ENCODE measurements around the gene CCER1. TPM values are rescaled to one million over a fixed set of nuclear protein-coding genes. Genes with fewer than 3 reads are reported as not detected.

The CCER1 gene
- polyA plus RNA-seq, 1 of the 3 experiments (the other 2 are of a cell fraction): not detected

DNA sequence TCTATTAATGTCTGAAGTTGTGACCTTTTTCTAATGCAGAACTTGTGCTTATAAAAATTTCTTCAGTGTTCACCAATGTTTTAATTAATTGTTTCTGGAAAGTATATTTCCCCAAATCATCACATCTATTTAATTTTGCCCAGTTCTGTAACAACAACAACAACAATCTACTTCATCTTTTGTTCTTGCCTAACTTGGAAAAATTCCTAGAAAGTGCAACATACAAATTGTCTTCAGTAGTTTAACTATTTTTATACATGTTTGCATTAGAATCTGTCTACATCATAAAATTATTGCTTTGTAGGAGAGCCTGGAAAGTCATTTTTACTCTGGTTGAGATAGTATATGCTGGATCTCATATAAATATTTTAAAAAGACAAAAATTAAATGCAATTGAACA is 38.5 kb downstream of the CCER1 start:
- H2AFZ ChIP-seq (ENCODE audit: low read depth): no peak overlapping the region
- no peak for DNase-seq
- no peak overlapping the region for H3K4me2 ChIP-seq
- H3F3A ChIP-seq (replicated peaks; ENCODE audit: insufficient read depth): peaks cover 8% of the 10 kb centered on the region
- no peaks in the 10 kb centered on the region for H3K27me3 ChIP-seq (ENCODE audit: insufficient read depth)
- H4K20me1 ChIP-seq (ENCODE audit: insufficient read depth): no peaks in the 10 kb centered on the region
- H3K9me2 ChIP-seq: no peaks in the 10 kb centered on the region
- no peak overlapping the region for H3K4me3 ChIP-seq (ENCODE audit: low read depth in 2 of 2, low read length in 1 of 2)
- ChIA-PET CTCF (no interaction called here), POLR2A (no interaction called here)
- H3K27ac ChIP-seq (ENCODE audit: low read depth in 2 of 2, low read length in 1 of 2): no peak overlapping the region
- no peaks in the 10 kb centered on the region for H3K36me3 ChIP-seq (replicated peaks in 1 of 2; ENCODE audit: control insufficient read depth in 1 of 2, insufficient read depth in 2 of 2, low read length in 1 of 2)
- 0 out of 4 replicates have a peak, but pooled peaks cover 0 to 3% of the 10 kb centered on the region in 2 experiments for H3K4me1 ChIP-seq (ENCODE audit: control insufficient read depth in 1 of 2, insufficient read depth in 2 of 2, low read depth in 1 of 2, low read length in 1 of 2)
- H3K9ac ChIP-seq: no peak overlapping the region
- H3K79me2 ChIP-seq (ENCODE audit: insufficient read depth): no peaks in the 10 kb centered on the region
- H3K9me3 ChIP-seq: no peaks in the 10 kb centered on the region
- TF ChIP-seq SIN3A (IDR thresholded peaks at IDR 0.05; ENCODE audit: borderline replicate concordance, low read depth, low read length) (no peak), NFIC (IDR thresholded peaks at IDR 0.05; ENCODE audit: borderline replicate concordance) (no peak), SMC3 (IDR thresholded peaks at IDR 0.05; ENCODE audit: low read depth, low read length) (no peak)
- TF ChIP-seq, protein P1, sequence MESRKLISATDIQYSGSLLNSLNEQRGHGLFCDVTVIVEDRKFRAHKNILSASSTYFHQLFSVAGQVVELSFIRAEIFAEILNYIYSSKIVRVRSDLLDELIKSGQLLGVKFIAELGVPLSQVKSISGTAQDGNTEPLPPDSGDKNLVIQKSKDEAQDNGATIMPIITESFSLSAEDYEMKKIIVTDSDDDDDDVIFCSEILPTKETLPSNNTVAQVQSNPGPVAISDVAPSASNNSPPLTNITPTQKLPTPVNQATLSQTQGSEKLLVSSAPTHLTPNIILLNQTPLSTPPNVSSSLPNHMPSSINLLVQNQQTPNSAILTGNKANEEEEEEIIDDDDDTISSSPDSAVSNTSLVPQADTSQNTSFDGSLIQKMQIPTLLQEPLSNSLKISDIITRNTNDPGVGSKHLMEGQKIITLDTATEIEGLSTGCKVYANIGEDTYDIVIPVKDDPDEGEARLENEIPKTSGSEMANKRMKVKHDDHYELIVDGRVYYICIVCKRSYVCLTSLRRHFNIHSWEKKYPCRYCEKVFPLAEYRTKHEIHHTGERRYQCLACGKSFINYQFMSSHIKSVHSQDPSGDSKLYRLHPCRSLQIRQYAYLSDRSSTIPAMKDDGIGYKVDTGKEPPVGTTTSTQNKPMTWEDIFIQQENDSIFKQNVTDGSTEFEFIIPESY (IDR thresholded peaks at IDR 0.05; ENCODE audit: borderline replicate concordance, low read depth): no peak

DNA sequence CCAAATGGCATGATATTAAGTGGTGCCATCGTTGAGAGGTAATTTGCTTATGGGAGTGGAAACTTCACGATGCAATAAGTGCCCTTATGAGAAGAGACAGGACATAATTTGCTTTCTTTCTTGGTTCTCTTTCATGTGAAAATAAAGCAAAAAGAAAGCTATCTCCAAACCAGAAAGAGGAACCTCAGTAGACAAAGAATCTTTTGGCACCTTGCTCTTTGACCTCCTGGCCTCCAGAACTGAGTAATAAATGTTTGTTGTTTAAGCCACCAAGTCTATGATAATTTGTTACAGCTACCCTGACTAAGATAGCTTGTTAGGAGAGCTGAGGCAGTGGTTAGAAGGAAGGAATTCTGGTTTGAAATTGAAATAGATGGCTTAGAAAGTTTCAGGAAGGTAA is 39.6 kb downstream of the CCER1 start:
- Histone ChIP-seq H3K27me3 (ENCODE audit: insufficient read depth) (no peaks in the 10 kb centered on the region), H3K4me3 (ENCODE audit: low read depth in 2 of 2, low read length in 1 of 2) (no peak overlapping the region), H3K4me1 (ENCODE audit: control insufficient read depth in 1 of 2, insufficient read depth in 2 of 2, low read depth in 1 of 2, low read length in 1 of 2) (no peaks in the 10 kb centered on the region; a peak in 1 of 4 replicates), H3K9me2 (no peaks in the 10 kb centered on the region), H4K20me1 (ENCODE audit: insufficient read depth) (no peaks in the 10 kb centered on the region), H3K9me3 (no peaks in the 10 kb centered on the region), H2AFZ (ENCODE audit: low read depth) (peak overlapping the region; percentile 56; the same call in 1 of the 2 replicates), H3K36me3 (replicated peaks in 1 of 2; ENCODE audit: control insufficient read depth in 1 of 2, insufficient read depth in 2 of 2, low read length in 1 of 2) (no peaks in the 10 kb centered on the region), H3K79me2 (ENCODE audit: insufficient read depth) (no peaks in the 10 kb centered on the region), H3K27ac (ENCODE audit: low read depth in 2 of 2, low read length in 1 of 2) (no peak overlapping the region), H3K9ac (no peak overlapping the region), H3K4me2 (no peak overlapping the region), H3F3A (replicated peaks; ENCODE audit: insufficient read depth) (peaks cover 6% of the 10 kb centered on the region)
- ChIA-PET CTCF (no interaction called here), POLR2A (no interaction called here)
- no peak for DNase-seq
- WGBS (ENCODE audit: low lambda C conversion rate): 40% methylated on average over 2 of the region's 2 CpGs
- TF ChIP-seq, protein P2, sequence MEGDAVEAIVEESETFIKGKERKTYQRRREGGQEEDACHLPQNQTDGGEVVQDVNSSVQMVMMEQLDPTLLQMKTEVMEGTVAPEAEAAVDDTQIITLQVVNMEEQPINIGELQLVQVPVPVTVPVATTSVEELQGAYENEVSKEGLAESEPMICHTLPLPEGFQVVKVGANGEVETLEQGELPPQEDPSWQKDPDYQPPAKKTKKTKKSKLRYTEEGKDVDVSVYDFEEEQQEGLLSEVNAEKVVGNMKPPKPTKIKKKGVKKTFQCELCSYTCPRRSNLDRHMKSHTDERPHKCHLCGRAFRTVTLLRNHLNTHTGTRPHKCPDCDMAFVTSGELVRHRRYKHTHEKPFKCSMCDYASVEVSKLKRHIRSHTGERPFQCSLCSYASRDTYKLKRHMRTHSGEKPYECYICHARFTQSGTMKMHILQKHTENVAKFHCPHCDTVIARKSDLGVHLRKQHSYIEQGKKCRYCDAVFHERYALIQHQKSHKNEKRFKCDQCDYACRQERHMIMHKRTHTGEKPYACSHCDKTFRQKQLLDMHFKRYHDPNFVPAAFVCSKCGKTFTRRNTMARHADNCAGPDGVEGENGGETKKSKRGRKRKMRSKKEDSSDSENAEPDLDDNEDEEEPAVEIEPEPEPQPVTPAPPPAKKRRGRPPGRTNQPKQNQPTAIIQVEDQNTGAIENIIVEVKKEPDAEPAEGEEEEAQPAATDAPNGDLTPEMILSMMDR (IDR thresholded peaks at IDR 0.05): no peak
- TF ChIP-seq, protein P1 (IDR thresholded peaks at IDR 0.05; ENCODE audit: borderline replicate concordance, low read depth): no peak
- TF ChIP-seq, protein P3, sequence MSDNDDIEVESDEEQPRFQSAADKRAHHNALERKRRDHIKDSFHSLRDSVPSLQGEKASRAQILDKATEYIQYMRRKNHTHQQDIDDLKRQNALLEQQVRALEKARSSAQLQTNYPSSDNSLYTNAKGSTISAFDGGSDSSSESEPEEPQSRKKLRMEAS (IDR thresholded peaks at IDR 0.05; ENCODE audit: low read depth): no peak
- TF ChIP-seq, protein P4, sequence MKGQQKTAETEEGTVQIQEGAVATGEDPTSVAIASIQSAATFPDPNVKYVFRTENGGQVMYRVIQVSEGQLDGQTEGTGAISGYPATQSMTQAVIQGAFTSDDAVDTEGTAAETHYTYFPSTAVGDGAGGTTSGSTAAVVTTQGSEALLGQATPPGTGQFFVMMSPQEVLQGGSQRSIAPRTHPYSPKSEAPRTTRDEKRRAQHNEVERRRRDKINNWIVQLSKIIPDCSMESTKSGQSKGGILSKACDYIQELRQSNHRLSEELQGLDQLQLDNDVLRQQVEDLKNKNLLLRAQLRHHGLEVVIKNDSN (IDR thresholded peaks at IDR 0.05; ENCODE audit: borderline replicate concordance, low read depth): no peak
- TF ChIP-seq RFX5 (IDR thresholded peaks at IDR 0.05; ENCODE audit: low read length) (no peak), MEF2A (IDR thresholded peaks at IDR 0.05; ENCODE audit: borderline replicate concordance, low read depth) (no peak), FOXJ3 (CRISPR knock-in tag; IDR thresholded peaks at IDR 0.05) (no peak), TCF12 (IDR thresholded peaks at IDR 0.05) (no peak), CHD2 (IDR thresholded peaks at IDR 0.05; ENCODE audit: low read length, partially characterized antibody) (no peak), RCOR1 (IDR thresholded peaks at IDR 0.05; ENCODE audit: low read length) (no peak), POLR2AphosphoS5 (IDR thresholded peaks at IDR 0.05; ENCODE audit: low read depth, low read length) (no peak)
- TF ChIP-seq, protein P5, sequence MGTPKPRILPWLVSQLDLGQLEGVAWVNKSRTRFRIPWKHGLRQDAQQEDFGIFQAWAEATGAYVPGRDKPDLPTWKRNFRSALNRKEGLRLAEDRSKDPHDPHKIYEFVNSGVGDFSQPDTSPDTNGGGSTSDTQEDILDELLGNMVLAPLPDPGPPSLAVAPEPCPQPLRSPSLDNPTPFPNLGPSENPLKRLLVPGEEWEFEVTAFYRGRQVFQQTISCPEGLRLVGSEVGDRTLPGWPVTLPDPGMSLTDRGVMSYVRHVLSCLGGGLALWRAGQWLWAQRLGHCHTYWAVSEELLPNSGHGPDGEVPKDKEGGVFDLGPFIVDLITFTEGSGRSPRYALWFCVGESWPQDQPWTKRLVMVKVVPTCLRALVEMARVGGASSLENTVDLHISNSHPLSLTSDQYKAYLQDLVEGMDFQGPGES (IDR thresholded peaks at IDR 0.05; ENCODE audit: low read depth, low read length): no peak
- TF ChIP-seq, protein P6, sequence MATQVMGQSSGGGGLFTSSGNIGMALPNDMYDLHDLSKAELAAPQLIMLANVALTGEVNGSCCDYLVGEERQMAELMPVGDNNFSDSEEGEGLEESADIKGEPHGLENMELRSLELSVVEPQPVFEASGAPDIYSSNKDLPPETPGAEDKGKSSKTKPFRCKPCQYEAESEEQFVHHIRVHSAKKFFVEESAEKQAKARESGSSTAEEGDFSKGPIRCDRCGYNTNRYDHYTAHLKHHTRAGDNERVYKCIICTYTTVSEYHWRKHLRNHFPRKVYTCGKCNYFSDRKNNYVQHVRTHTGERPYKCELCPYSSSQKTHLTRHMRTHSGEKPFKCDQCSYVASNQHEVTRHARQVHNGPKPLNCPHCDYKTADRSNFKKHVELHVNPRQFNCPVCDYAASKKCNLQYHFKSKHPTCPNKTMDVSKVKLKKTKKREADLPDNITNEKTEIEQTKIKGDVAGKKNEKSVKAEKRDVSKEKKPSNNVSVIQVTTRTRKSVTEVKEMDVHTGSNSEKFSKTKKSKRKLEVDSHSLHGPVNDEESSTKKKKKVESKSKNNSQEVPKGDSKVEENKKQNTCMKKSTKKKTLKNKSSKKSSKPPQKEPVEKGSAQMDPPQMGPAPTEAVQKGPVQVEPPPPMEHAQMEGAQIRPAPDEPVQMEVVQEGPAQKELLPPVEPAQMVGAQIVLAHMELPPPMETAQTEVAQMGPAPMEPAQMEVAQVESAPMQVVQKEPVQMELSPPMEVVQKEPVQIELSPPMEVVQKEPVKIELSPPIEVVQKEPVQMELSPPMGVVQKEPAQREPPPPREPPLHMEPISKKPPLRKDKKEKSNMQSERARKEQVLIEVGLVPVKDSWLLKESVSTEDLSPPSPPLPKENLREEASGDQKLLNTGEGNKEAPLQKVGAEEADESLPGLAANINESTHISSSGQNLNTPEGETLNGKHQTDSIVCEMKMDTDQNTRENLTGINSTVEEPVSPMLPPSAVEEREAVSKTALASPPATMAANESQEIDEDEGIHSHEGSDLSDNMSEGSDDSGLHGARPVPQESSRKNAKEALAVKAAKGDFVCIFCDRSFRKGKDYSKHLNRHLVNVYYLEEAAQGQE (IDR thresholded peaks at IDR 0.05; ENCODE audit: low read depth, low read length): no peak

Measured in SK-N-SH (cell line).